ENCODE results near the gene ELK4.

Gene ELK4

GRCh38 chr1:205668951-205669340, 37.1 kb upstream of the ELK4 start:
- Histone ChIP-seq H2AFZ (ENCODE audit: low read length) (no peak overlapping the region), H3K9ac (ENCODE audit: low read depth, low read length, poor library complexity, severe bottlenecking) (peak overlapping the region; percentile 40), H4K20me1 (ENCODE audit: insufficient read depth, low read length, poor library complexity, severe bottlenecking) (no peaks in the 10 kb centered on the region), H3K9me2 (replicated peaks; ENCODE audit: low read depth, low read length) (no peaks in the 10 kb centered on the region), H3K27me3 (ENCODE audit: insufficient read depth, low read length, poor library complexity, severe bottlenecking) (no peaks in the 10 kb centered on the region), H3K9me3 (ENCODE audit: insufficient read depth, low read depth, low read length) (no peaks in the 10 kb centered on the region), H3K4me2 (ENCODE audit: low read depth, low read length, poor library complexity, severe bottlenecking) (peak overlapping the region; percentile 43), H3K36me3 (ENCODE audit: insufficient read depth, low read length) (peaks cover 3% of the 10 kb centered on the region; the same call in 1 of the 2 replicates), H3K79me2 (ENCODE audit: insufficient read depth, low read length) (peaks cover 68% of the 10 kb centered on the region), H3K4me3 (ENCODE audit: low read length, poor library complexity, severe bottlenecking) (no peak overlapping the region), H3K4me1 (ENCODE audit: insufficient read depth, low read length, poor library complexity, severe bottlenecking) (peaks cover 49% of the 10 kb centered on the region), H3F3A (ENCODE audit: low read depth) (no peaks in the 10 kb centered on the region)
- TF ChIP-seq CTCF (conservative IDR thresholded peaks at IDR 0.05; ENCODE audit: low read length) = no peak
- no peak for TF ChIP-seq EZH2phosphoT487 (IDR thresholded peaks at IDR 0.05; ENCODE audit: borderline replicate concordance)

- no peak overlapping the region for H3K9ac ChIP-seq (ENCODE audit: low read depth, low read length, poor library complexity, severe bottlenecking)
- H3K4me3 ChIP-seq (ENCODE audit: low read length, poor library complexity, severe bottlenecking) = no peak overlapping the region
- no peaks in the 10 kb centered on the region for H3K9me2 ChIP-seq (replicated peaks; ENCODE audit: low read depth, low read length)
- no peaks in the 10 kb centered on the region for H3K27me3 ChIP-seq (ENCODE audit: insufficient read depth, low read length, poor library complexity, severe bottlenecking)
- H3K79me2 ChIP-seq (ENCODE audit: insufficient read depth, low read length) = peaks cover 65% of the 10 kb centered on the region
- TF ChIP-seq EZH2phosphoT487 (IDR thresholded peaks at IDR 0.05; ENCODE audit: borderline replicate concordance) = no peak
- TF ChIP-seq CTCF (conservative IDR thresholded peaks at IDR 0.05; ENCODE audit: low read length) = no peak
- peaks cover 11% of the 10 kb centered on the region; the same call in 1 of the 2 replicates for H3K36me3 ChIP-seq (ENCODE audit: insufficient read depth, low read length)
- peak overlapping the region; percentile 43 for H3K4me2 ChIP-seq (ENCODE audit: low read depth, low read length, poor library complexity, severe bottlenecking)
- H3K9me3 ChIP-seq (ENCODE audit: insufficient read depth, low read depth, low read length) = no peaks in the 10 kb centered on the region
- H4K20me1 ChIP-seq (ENCODE audit: insufficient read depth, low read length, poor library complexity, severe bottlenecking) = no peaks in the 10 kb centered on the region
- peaks cover 49% of the 10 kb centered on the region for H3K4me1 ChIP-seq (ENCODE audit: insufficient read depth, low read length, poor library complexity, severe bottlenecking)
- H3F3A ChIP-seq (ENCODE audit: low read depth) = no peaks in the 10 kb centered on the region
- H2AFZ ChIP-seq (ENCODE audit: low read length) = no peak overlapping the region
Measured at GRCh38 chr1:205667909-205668643, 36.3 kb upstream of the ELK4 start.

- Histone ChIP-seq H3K4me1 (ENCODE audit: insufficient read depth, low read length, poor library complexity, severe bottlenecking) (peaks cover 43% of the 10 kb centered on the region), H3K27me3 (ENCODE audit: insufficient read depth, low read length, poor library complexity, severe bottlenecking) (no peaks in the 10 kb centered on the region), H4K20me1 (ENCODE audit: insufficient read depth, low read length, poor library complexity, severe bottlenecking) (no peaks in the 10 kb centered on the region), H2AFZ (ENCODE audit: low read length) (no peak overlapping the region), H3F3A (ENCODE audit: low read depth) (no peaks in the 10 kb centered on the region), H3K9me3 (ENCODE audit: insufficient read depth, low read depth, low read length) (no peaks in the 10 kb centered on the region), H3K36me3 (ENCODE audit: insufficient read depth, low read length) (peaks cover 23% of the 10 kb centered on the region; the same call in 1 of the 2 replicates), H3K9me2 (replicated peaks; ENCODE audit: low read depth, low read length) (no peaks in the 10 kb centered on the region), H3K4me2 (ENCODE audit: low read depth, low read length, poor library complexity, severe bottlenecking) (no peak overlapping the region), H3K79me2 (ENCODE audit: insufficient read depth, low read length) (peaks cover 54% of the 10 kb centered on the region), H3K4me3 (ENCODE audit: low read length, poor library complexity, severe bottlenecking) (no peak overlapping the region), H3K9ac (ENCODE audit: low read depth, low read length, poor library complexity, severe bottlenecking) (no peak overlapping the region)
- TF ChIP-seq EZH2phosphoT487 (IDR thresholded peaks at IDR 0.05; ENCODE audit: borderline replicate concordance) (no peak), CTCF (conservative IDR thresholded peaks at IDR 0.05; ENCODE audit: low read length) (no peak)
Measured at GRCh38 chr1:205666372-205667166, 34.8 kb upstream of the ELK4 start.
